Gastroesophageal sphincter (tissue), 3 donors: ENCODE data around the gene ATRN.

Experiments used
- CTCF ChIP-seq, 4 experiments: fragments of 200-600 bp in 2 of 4; fragments of 450-650 bp in 2 of 4; sonication (generic) in 1 of 4; IDR thresholded peaks; one replicate each; pipeline ENCODE4 v1.5.1; 2017 to 2019; ENCODE audit warnings: antibody characterized with exemption in 4 of 4, mild to moderate bottlenecking in 2 of 4, moderate library complexity in 2 of 4
- POLR2AphosphoS5 ChIP-seq: sonication (generic); formaldehyde crosslinking; IDR thresholded peaks from one replicate; pipeline ENCODE4 v1.6.1; 2017; ENCODE audit warnings: antibody characterized with exemption

DNA sequence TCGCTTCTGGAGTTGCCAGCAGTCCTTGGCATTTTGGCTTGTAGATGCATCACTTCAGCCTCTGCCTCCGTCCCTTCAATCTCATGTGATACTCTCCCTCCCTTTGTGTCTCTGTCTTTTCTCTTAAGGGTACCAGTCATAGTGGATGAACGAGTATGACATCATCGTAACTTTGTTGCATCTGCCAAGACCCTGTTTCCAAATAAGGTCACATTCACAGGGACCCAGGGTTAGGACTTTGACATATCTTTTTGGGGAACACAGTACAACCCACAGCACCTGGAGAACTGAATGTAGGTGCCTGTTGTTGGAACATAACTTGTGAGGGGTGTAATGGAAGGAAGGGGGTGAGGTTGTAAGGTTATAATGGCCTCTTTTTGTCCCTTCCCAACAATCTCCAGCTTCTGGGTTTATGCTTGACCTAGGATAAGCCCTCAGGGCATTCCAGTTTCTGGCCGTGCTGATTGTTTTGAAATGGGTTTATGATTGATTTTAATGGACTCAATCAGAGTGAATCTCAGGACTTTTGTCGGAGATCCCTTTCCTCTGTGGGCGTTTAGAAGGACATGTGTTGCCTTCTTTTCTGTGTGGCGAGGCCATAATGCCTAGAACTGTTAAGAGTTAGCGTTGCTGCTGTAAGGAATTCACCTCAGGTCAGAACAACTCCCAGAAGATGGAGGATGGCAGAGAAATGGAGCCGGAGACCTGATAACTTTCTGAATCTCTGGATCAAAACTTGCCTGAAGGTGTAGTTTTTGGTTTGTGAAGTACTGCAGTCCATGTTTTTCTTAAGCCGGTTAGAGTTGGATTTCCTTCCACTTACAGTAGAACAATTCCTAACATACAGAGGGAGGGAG, 9.2 kb downstream of the ATRN start:
- TF ChIP-seq POLR2AphosphoS5 (no peak), CTCF (IDR thresholded peaks at IDR 0.05) (no peak)
